H9 (cell line): ENCODE data around the gene SRA1. TPM values are rescaled to one million over a fixed set of nuclear protein-coding genes. Genes with fewer than 3 reads are reported as not detected.

Experiments
- DNase-seq: peaks from one replicate; pipeline ENCODE4 v3.0.0-alpha.2; 2017
- H2AFZ ChIP-seq: one replicate; pipeline ENCODE4 v1.6.1; 2013; ENCODE audit warnings: mild to moderate bottlenecking, low read length, control low read depth, moderate library complexity
- H2AK5ac ChIP-seq: 2 replicates; pipeline ENCODE4 v1.6.1; 2013; ENCODE audit warnings: low read length, control low read depth, mixed read lengths; ENCODE audit not compliant: insufficient read length
- H2BK120ac ChIP-seq: one replicate; pipeline ENCODE4 v1.6.1; 2013; ENCODE audit warnings: low read depth, mild to moderate bottlenecking, low read length, control low read depth, inconsistent platforms; ENCODE audit not compliant: poor library complexity, severe bottlenecking
- H2BK12ac ChIP-seq: 2 replicates; pipeline ENCODE4 v1.6.1; 2013; ENCODE audit warnings: low read length, control low read depth, mixed read lengths, low read depth; ENCODE audit not compliant: insufficient read length
- H2BK15ac ChIP-seq: 2 replicates; pipeline ENCODE4 v1.6.1; 2013; ENCODE audit warnings: low read depth, low read length, control low read depth
- H2BK20ac ChIP-seq: one replicate; pipeline ENCODE4 v1.6.1; 2013; ENCODE audit warnings: low read depth, mild to moderate bottlenecking, low read length, control low read depth, inconsistent platforms; ENCODE audit not compliant: poor library complexity, severe bottlenecking
- H2BK5ac ChIP-seq: 2 replicates; pipeline ENCODE4 v1.6.1; 2013; ENCODE audit warnings: low read length, control low read depth, mixed read lengths; ENCODE audit not compliant: insufficient read length
- H3K14ac ChIP-seq: 2 replicates; pipeline ENCODE4 v1.6.1; 2013; ENCODE audit warnings: low read length, control low read depth; ENCODE audit not compliant: insufficient read depth
- H3K18ac ChIP-seq: 2 replicates; pipeline ENCODE4 v1.6.1; 2013; ENCODE audit warnings: low read depth, mild to moderate bottlenecking, mixed read lengths, low read length, control low read depth; ENCODE audit not compliant: insufficient read length
- H3K23ac ChIP-seq: 2 replicates; pipeline ENCODE4 v1.6.1; 2013; ENCODE audit warnings: low read length, control low read depth, mixed read lengths, low read depth; ENCODE audit not compliant: insufficient read length
- H3K23me2 ChIP-seq: 2 replicates; pipeline ENCODE4 v1.6.1; 2013; ENCODE audit warnings: low read depth, mild to moderate bottlenecking, mixed read lengths, low read length, control low read depth; ENCODE audit not compliant: insufficient read length, poor library complexity, severe bottlenecking
- H3K27ac ChIP-seq: 2 replicates; pipeline ENCODE4 v1.5.1; 2013; ENCODE audit warnings: low read length, control low read depth, mixed read lengths, low read depth; ENCODE audit not compliant: insufficient read length
- H3K27me3 ChIP-seq: 2 replicates; pipeline ENCODE4 v1.6.1; 2013; ENCODE audit warnings: low read length, control low read depth, inconsistent platforms; ENCODE audit not compliant: insufficient read depth
- H3K4ac ChIP-seq: 2 replicates; pipeline ENCODE4 v1.6.1; 2013; ENCODE audit warnings: low read depth, mild to moderate bottlenecking, control low read depth, inconsistent platforms, low read length, moderate library complexity
- H3K4me1 ChIP-seq: 2 replicates; pipeline ENCODE4 v1.6.1; 2013; ENCODE audit warnings: low read length, control low read depth, inconsistent platforms; ENCODE audit not compliant: insufficient read depth
- H3K4me2 ChIP-seq: 2 replicates; pipeline ENCODE4 v1.6.1; 2013; ENCODE audit warnings: low read length, control low read depth, mixed read lengths; ENCODE audit not compliant: insufficient read length, insufficient read depth
- H3K56ac ChIP-seq: 2 replicates; pipeline ENCODE4 v1.6.1; 2013; ENCODE audit warnings: low read depth, mild to moderate bottlenecking, mixed read lengths, low read length, control low read depth; ENCODE audit not compliant: insufficient read length
- H3K79me1 ChIP-seq: 2 replicates; pipeline ENCODE4 v1.6.1; 2013; ENCODE audit warnings: low read depth, mild to moderate bottlenecking, moderate library complexity, low read length, control low read depth, inconsistent platforms; ENCODE audit not compliant: insufficient read depth, poor library complexity, severe bottlenecking
- H3K79me2 ChIP-seq: 2 replicates; pipeline ENCODE4 v1.6.1; 2013; ENCODE audit warnings: low read length, control low read depth, inconsistent platforms; ENCODE audit not compliant: insufficient read depth
- H3K9ac ChIP-seq: 2 replicates; pipeline ENCODE4 v1.6.1; 2013; ENCODE audit warnings: low read length, control low read depth, mixed read lengths; ENCODE audit not compliant: insufficient read length; ENCODE audit errors: extremely low read depth
- H3K9me3 ChIP-seq: one replicate; pipeline ENCODE4 v1.6.1; 2013; ENCODE audit warnings: low read depth, low read length, inconsistent platforms; ENCODE audit not compliant: control insufficient read depth
- H3T11ph ChIP-seq: one replicate; pipeline ENCODE4 v1.6.1; 2013; ENCODE audit warnings: mild to moderate bottlenecking, low read length, control low read depth, inconsistent platforms
- H4K20me1 ChIP-seq: one replicate; pipeline ENCODE4 v1.6.1; 2013; ENCODE audit not compliant: control insufficient read depth, insufficient read length, insufficient read depth
- H4K5ac ChIP-seq: 2 replicates; pipeline ENCODE4 v1.6.1; 2013; ENCODE audit warnings: low read depth, mild to moderate bottlenecking, mixed read lengths, low read length, control low read depth; ENCODE audit not compliant: insufficient read length
- H4K8ac ChIP-seq: replicated peaks from 2 replicates; pipeline ENCODE4 v1.6.1; 2013; ENCODE audit warnings: low read length, control low read depth, mixed read lengths, low read depth; ENCODE audit not compliant: insufficient read length
- H4K91ac ChIP-seq: 2 replicates; pipeline ENCODE4 v1.6.1; 2013; ENCODE audit warnings: low read depth, mild to moderate bottlenecking, moderate library complexity, mixed read lengths, low read length, control low read depth; ENCODE audit not compliant: insufficient read length
- H3K27ac Mint-ChIP-seq, 3 experiments: 2 replicates in 2 of 3; 3 replicates in 1 of 3; pipeline ENCODE4 v1.8.0; 2020 to 2021; ENCODE audit warnings: mixed read lengths in 3 of 3, mild to moderate bottlenecking in 1 of 3, moderate library complexity in 1 of 3
- H3K27me3 Mint-ChIP-seq: 2 replicates; pipeline ENCODE4 v1.8.0; 2021; ENCODE audit warnings: low read depth, mild to moderate bottlenecking, moderate library complexity, mixed read lengths
- H3K36me3 Mint-ChIP-seq, 3 experiments: 2 replicates in 2 of 3; 3 replicates in 1 of 3; pipeline ENCODE4 v1.8.0; 2020 to 2021; ENCODE audit warnings: low read depth in 3 of 3, mixed read lengths in 3 of 3; ENCODE audit not compliant: insufficient read depth in 1 of 3
- H3K4me1 Mint-ChIP-seq, 2 experiments: 2 replicates each; pipeline ENCODE4 v1.8.0; 2020; ENCODE audit warnings: mixed read lengths in 2 of 2
- H3K4me3 Mint-ChIP-seq, 2 experiments: 2 replicates in 1 of 2; 3 replicates in 1 of 2; pipeline ENCODE4 v1.8.0; 2020 to 2021; ENCODE audit warnings: mild to moderate bottlenecking in 2 of 2, mixed read lengths in 2 of 2, moderate library complexity in 1 of 2
- H3K9me3 Mint-ChIP-seq, 2 experiments: 2 replicates in 1 of 2; 3 replicates in 1 of 2; pipeline ENCODE4 v1.8.0; 2020; ENCODE audit warnings: mild to moderate bottlenecking in 2 of 2, mixed read lengths in 2 of 2, moderate library complexity in 1 of 2
- WGBS: extraction: QIAGEN DNeasy Blood & Tissue Kit; methylation state at CpG from one replicate; pipeline ENCODE4 v1.1.7; 2013; ENCODE audit warnings: missing lambda C conversion rate, low lambda C conversion rate, mixed read lengths; ENCODE audit not compliant: insufficient read length; ENCODE audit errors: extremely low coverage; 5-methylcytosine and 5-hydroxymethylcytosine counted together
- total RNA-seq: library from RNA; stranded (reverse); gene quantifications from 2 replicates; pipeline ENCODE4 v1.2.1, GENCODE V29; 2021
- TF ChIP-seq, protein P1 (sequence below): fragments of 200-600 bp; sonication (generic); conservative IDR thresholded peaks from 3 replicates; pipeline ENCODE4 v1.8.0; 2021; ENCODE audit warnings: antibody characterized with exemption, mild to moderate bottlenecking

SRA1 gene
- total RNA-seq, 1 experiment from 2014 or later: 49.3 TPM

DNA sequence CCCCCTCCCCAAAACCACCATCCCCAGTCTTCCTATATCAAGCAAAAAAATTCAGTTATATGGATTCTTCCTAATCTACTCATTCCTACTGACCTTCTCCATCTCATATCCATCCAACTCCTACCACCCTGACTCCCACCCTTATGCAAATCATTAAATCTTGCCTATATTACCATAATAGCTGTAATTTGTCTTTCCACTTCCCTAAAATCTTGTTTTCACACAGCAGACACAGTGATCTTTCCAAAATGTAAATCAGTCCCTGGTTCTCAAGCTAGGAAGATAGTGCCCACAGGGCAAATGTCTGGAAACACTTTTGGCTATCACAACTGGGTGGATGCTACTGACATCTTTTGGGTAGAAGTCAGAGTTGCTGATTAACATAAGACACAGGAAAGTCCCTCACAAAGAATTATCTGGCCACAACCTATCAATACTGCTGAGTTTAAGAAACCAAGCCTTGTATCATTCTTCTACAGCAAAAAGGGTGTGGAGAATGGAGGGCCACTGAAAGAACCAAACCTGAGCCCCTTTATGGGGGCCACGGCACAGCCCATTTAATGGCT, 1.4 kb downstream of the SRA1 start:
- Histone ChIP-seq H3K4ac (no peak overlapping the region), H3K4me2 (peak overlapping the region; percentile 94), H3K23me2 (no peaks in the 10 kb centered on the region), H3K14ac (no peak overlapping the region), H3K18ac (no peak overlapping the region), H3K9ac (no peak overlapping the region), H3K9me3 (no peaks in the 10 kb centered on the region), H3K23ac (no peak overlapping the region), H3K79me1 (peaks cover 3% of the 10 kb centered on the region), H2BK20ac (no peak overlapping the region), H4K91ac (no peak overlapping the region), H2AFZ (no peak overlapping the region), H4K8ac (no peak overlapping the region), H3K4me1 (0 out of 2 replicates have a peak, but pooled peaks cover 3% of the 10 kb centered on the region), H2BK120ac (no peak overlapping the region), H2BK12ac (no peak overlapping the region), H4K5ac (no peak overlapping the region), H2BK15ac (no peak overlapping the region), H3T11ph (no peak overlapping the region), H2BK5ac (no peak overlapping the region), H3K27ac (no peak overlapping the region), H3K27me3 (no peaks in the 10 kb centered on the region), H3K79me2 (peaks cover 6% of the 10 kb centered on the region), H3K56ac (no peak overlapping the region), H2AK5ac (no peak overlapping the region), H4K20me1 (no peaks in the 10 kb centered on the region)
- Mint-ChIP-seq H3K36me3 (peaks cover 7 to 41% (median 35%) of the 10 kb centered on the region in 3 experiments), H3K4me1 (peaks cover 25 to 26% of the 10 kb centered on the region in 2 experiments), H3K27me3 (no peaks in the 10 kb centered on the region), H3K4me3 (peak overlapping the region; percentile 91 to 92), H3K27ac (peak overlapping the region in 1 of 3 experiments; percentile 10; a peak in 1 of 7 replicates), H3K9me3 (no peaks in the 10 kb centered on the region)
- no peak for DNase-seq
- no CpG with 5 or more reads among the region's 1 CpG for WGBS
- TF ChIP-seq, protein P1, sequence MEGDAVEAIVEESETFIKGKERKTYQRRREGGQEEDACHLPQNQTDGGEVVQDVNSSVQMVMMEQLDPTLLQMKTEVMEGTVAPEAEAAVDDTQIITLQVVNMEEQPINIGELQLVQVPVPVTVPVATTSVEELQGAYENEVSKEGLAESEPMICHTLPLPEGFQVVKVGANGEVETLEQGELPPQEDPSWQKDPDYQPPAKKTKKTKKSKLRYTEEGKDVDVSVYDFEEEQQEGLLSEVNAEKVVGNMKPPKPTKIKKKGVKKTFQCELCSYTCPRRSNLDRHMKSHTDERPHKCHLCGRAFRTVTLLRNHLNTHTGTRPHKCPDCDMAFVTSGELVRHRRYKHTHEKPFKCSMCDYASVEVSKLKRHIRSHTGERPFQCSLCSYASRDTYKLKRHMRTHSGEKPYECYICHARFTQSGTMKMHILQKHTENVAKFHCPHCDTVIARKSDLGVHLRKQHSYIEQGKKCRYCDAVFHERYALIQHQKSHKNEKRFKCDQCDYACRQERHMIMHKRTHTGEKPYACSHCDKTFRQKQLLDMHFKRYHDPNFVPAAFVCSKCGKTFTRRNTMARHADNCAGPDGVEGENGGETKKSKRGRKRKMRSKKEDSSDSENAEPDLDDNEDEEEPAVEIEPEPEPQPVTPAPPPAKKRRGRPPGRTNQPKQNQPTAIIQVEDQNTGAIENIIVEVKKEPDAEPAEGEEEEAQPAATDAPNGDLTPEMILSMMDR: no peak
